IMR-90 (cell line): ENCODE results near the gene TRIM40. TPM values are rescaled to one million over a fixed set of nuclear protein-coding genes. Genes with fewer than 3 reads are reported as not detected.

Source experiments
- ATAC-seq: fragments of 200-7000 bp; cut with Tn5 transposase; 2 replicates; pipeline ENCODE4 v1.9.1; 2020; ENCODE audit warnings: low read depth, mild to moderate bottlenecking, moderate library complexity
- BruUV-seq: library from RNA; stranded (reverse); fragments of 400-500 nt; replicated peaks from 2 replicates; lab custom pipeline; 2021; lab: Mats Ljungman, UMichigan
- CTCF ChIA-PET: fragments of 300-600 bp; formaldehyde crosslinking; extraction: SDS; loops from one replicate; lab custom pipeline; 2021; ENCODE audit warnings: antibody characterized with exemption; lab: Yijun Ruan, JAX
- POLR2A ChIA-PET: fragments of 300-600 bp; sonication (Branson Sonifier 250); formaldehyde crosslinking; loops from one replicate; lab custom pipeline; 2022; ENCODE audit warnings: antibody characterized with exemption; ENCODE audit not compliant: unreplicated experiment; lab: Charles Lee
- DNase-seq: peaks from one replicate; pipeline ENCODE4 v3.0.0; 2013
- H2AFZ ChIP-seq: replicated peaks from 2 replicates; pipeline ENCODE3; 2013; ENCODE audit warnings: low read length, mild to moderate bottlenecking; ENCODE audit not compliant: poor library complexity
- H2AK5ac ChIP-seq: 2 replicates; pipeline ENCODE4 v1.6.1; 2013; ENCODE audit warnings: low read depth, low read length, inconsistent platforms
- H2AK9ac ChIP-seq: replicated peaks from 2 replicates; pipeline ENCODE3; 2013; ENCODE audit warnings: mild to moderate bottlenecking, low read depth, low read length, moderate library complexity; ENCODE audit not compliant: poor library complexity
- H2BK120ac ChIP-seq: 2 replicates; pipeline ENCODE4 v1.6.1; 2013; ENCODE audit warnings: low read depth, low read length, inconsistent platforms
- H2BK15ac ChIP-seq: 3 replicates; pipeline ENCODE4 v1.6.1; 2013; ENCODE audit warnings: low read depth, low read length, inconsistent platforms
- H2BK20ac ChIP-seq: 2 replicates; pipeline ENCODE4 v1.6.1; 2013; ENCODE audit warnings: low read depth, mild to moderate bottlenecking, inconsistent platforms, low read length, moderate library complexity
- H2BK5ac ChIP-seq: 2 replicates; pipeline ENCODE4 v1.6.1; 2013; ENCODE audit warnings: mild to moderate bottlenecking, low read depth, low read length, inconsistent platforms; ENCODE audit not compliant: poor library complexity, severe bottlenecking
- H3K14ac ChIP-seq: replicated peaks from 2 replicates; pipeline ENCODE4 v1.6.1; 2013; ENCODE audit warnings: low read depth, low read length, inconsistent platforms
- H3K18ac ChIP-seq: 2 replicates; pipeline ENCODE4 v1.6.1; 2013; ENCODE audit warnings: low read depth, low read length, control low read depth
- H3K23ac ChIP-seq: 2 replicates; pipeline ENCODE4 v1.6.1; 2013; ENCODE audit warnings: low read depth, low read length, inconsistent platforms
- H3K27ac ChIP-seq: 2 replicates; pipeline ENCODE4 v1.5.1; 2013; ENCODE audit warnings: mild to moderate bottlenecking, control low read depth, low read length; ENCODE audit not compliant: insufficient read depth
- H3K27me3 ChIP-seq: 2 replicates; pipeline ENCODE4 v1.6.1; 2013; ENCODE audit warnings: low read length; ENCODE audit not compliant: control insufficient read depth, insufficient read depth
- H3K36me3 ChIP-seq: 2 replicates; pipeline ENCODE4 v1.6.1; 2013; ENCODE audit warnings: low read length, mixed read lengths; ENCODE audit not compliant: control insufficient read depth, insufficient read depth
- H3K4ac ChIP-seq: 2 replicates; pipeline ENCODE4 v1.6.1; 2013; ENCODE audit warnings: low read depth, low read length, inconsistent platforms
- H3K4me1 ChIP-seq: 2 replicates; pipeline ENCODE4 v1.6.1; 2013; ENCODE audit warnings: low read length, mixed read lengths; ENCODE audit not compliant: control insufficient read depth, insufficient read depth
- H3K4me2 ChIP-seq: 2 replicates; pipeline ENCODE4 v1.6.1; 2013; ENCODE audit warnings: low read depth, mild to moderate bottlenecking, control low read depth, low read length, moderate library complexity
- H3K4me3 ChIP-seq: 2 replicates; pipeline ENCODE4 v1.5.1; 2013; ENCODE audit warnings: low read depth, mild to moderate bottlenecking, control low read depth, low read length, moderate library complexity; ENCODE audit not compliant: insufficient read depth
- H3K56ac ChIP-seq: 2 replicates; pipeline ENCODE4 v1.6.1; 2013; ENCODE audit warnings: low read length, inconsistent platforms; ENCODE audit not compliant: insufficient read depth; ENCODE audit errors: extremely low read depth
- H3K79me1 ChIP-seq, 2 experiments: 2 replicates each; pipeline ENCODE4 v1.6.1; 2013; ENCODE audit warnings: low read length in 2 of 2, inconsistent platforms in 1 of 2, low read depth in 1 of 2
- H3K9ac ChIP-seq: 2 replicates; pipeline ENCODE4 v1.6.1; 2013; ENCODE audit warnings: low read depth, low read length, control low read depth
- H3K9me1 ChIP-seq: 2 replicates; pipeline ENCODE4 v1.6.1; 2013; ENCODE audit warnings: low read length, inconsistent platforms; ENCODE audit not compliant: insufficient read depth
- H3K9me3 ChIP-seq: 2 replicates; pipeline ENCODE4 v1.6.1; 2013; ENCODE audit warnings: low read length; ENCODE audit not compliant: control insufficient read depth, insufficient read depth
- H4K20me1 ChIP-seq: 2 replicates; pipeline ENCODE4 v1.6.1; 2013; ENCODE audit warnings: low read length, inconsistent platforms; ENCODE audit not compliant: insufficient read depth
- H4K5ac ChIP-seq: 2 replicates; pipeline ENCODE4 v1.6.1; 2013; ENCODE audit warnings: mild to moderate bottlenecking, low read depth, low read length, control low read depth
- H4K8ac ChIP-seq, 2 experiments: 2 replicates each; pipeline ENCODE4 v1.6.1; 2013; ENCODE audit warnings: low read depth in 2 of 2, low read length in 2 of 2, control low read depth in 1 of 2, inconsistent platforms in 1 of 2
- H4K91ac ChIP-seq: 2 replicates; pipeline ENCODE4 v1.6.1; 2013; ENCODE audit warnings: low read depth, low read length, inconsistent platforms; ENCODE audit not compliant: insufficient read depth
- BHLHE40 ChIP-seq: fragments of 150-350 bp; IDR thresholded peaks from 2 replicates; pipeline ENCODE4 v1.6.1; 2016; ENCODE audit warnings: mild to moderate bottlenecking, low read depth, low read length
- CEBPB ChIP-seq: IDR thresholded peaks from 2 replicates; pipeline ENCODE4 v1.6.1; 2012; ENCODE audit warnings: low read depth, low read length, improper control_type of control experiment
- CHD1 ChIP-seq: IDR thresholded peaks from 2 replicates; pipeline ENCODE4 v1.6.1; 2012; ENCODE audit warnings: low read depth, low read length, improper control_type of control experiment
- CTCF ChIP-seq: conservative IDR thresholded peaks from 2 replicates; pipeline ENCODE4 v1.5.1; 2012; ENCODE audit warnings: mild to moderate bottlenecking, low read depth, low read length, improper control_type of control experiment
- FOS ChIP-seq: fragments of 150-350 bp; IDR thresholded peaks from 2 replicates; pipeline ENCODE4 v1.6.1; 2016; ENCODE audit warnings: low read depth, low read length
- MAFK ChIP-seq: IDR thresholded peaks from 2 replicates; pipeline ENCODE4 v1.6.1; 2012; ENCODE audit warnings: low read depth, low read length, improper control_type of control experiment
- MAZ ChIP-seq: IDR thresholded peaks from 2 replicates; pipeline ENCODE4 v1.6.1; 2012; ENCODE audit warnings: low read depth, mild to moderate bottlenecking, low read length, improper control_type of control experiment, moderate library complexity, borderline replicate concordance
- MXI1 ChIP-seq: IDR thresholded peaks from 2 replicates; pipeline ENCODE4 v1.6.1; 2012; ENCODE audit warnings: low read depth, mild to moderate bottlenecking, low read length, moderate library complexity, borderline replicate concordance
- NFE2L2 ChIP-seq: fragments of 150-350 bp; IDR thresholded peaks from 2 replicates; pipeline ENCODE4 v1.6.1; 2016; ENCODE audit warnings: low read depth, mild to moderate bottlenecking, low read length
- POLR2A ChIP-seq: IDR thresholded peaks from 2 replicates; pipeline ENCODE4 v1.6.1; 2012; ENCODE audit warnings: mild to moderate bottlenecking, low read depth, low read length
- SMC3 ChIP-seq: fragments of 150-350 bp; IDR thresholded peaks from 2 replicates; pipeline ENCODE4 v1.6.1; 2016; ENCODE audit warnings: low read depth, mild to moderate bottlenecking, antibody characterized with exemption, low read length, moderate library complexity
- WGBS, 2 experiments: methylation state at CpG; one replicate each; pipeline versions ENCODE4 v1.1.5 to v1.1.7; 2013; ENCODE audit warnings: missing lambda C conversion rate in 2 of 2; ENCODE audit not compliant: insufficient read length in 1 of 2; ENCODE audit errors: extremely low coverage in 2 of 2; 5-methylcytosine and 5-hydroxymethylcytosine counted together
- dilution Hi-C: fragments of 300-500 bp; cut with HindIII; formaldehyde crosslinking; loops from one replicate; pipeline ENCODE4 v1.14.3; 2018; ENCODE audit warnings: low sequenced_read_pairs; ENCODE audit not compliant: unreplicated experiment
- in situ Hi-C: fragments of 300-500 bp; cut with MboI; formaldehyde crosslinking; loops from 3 replicates; pipeline ENCODE4 v1.14.3; 2019; ENCODE audit warnings: low sequenced_read_pairs, inconsistent platforms, mixed read lengths
- intact Hi-C: fragments of 100-400 bp; cut with micrococcal nuclease; formaldehyde crosslinking; loops from 2 replicates; pipeline ENCODE4 v1.10.0; 2022
- polyA plus RNA-seq, 3 experiments: library from polyadenylated mRNA; depleted of rRNA; stranded (reverse); fragments of >200 nt; gene quantifications; 2 replicates each; pipeline ENCODE4 v1.2.3, GENCODE V29; 2012; ENCODE audit warnings: low replicate concordance in 1 of 3
- total RNA-seq: library from RNA; depleted of rRNA; stranded (reverse); fragments of >200 nt; gene quantifications from 2 replicates; pipeline ENCODE4 v1.2.3, GENCODE V29; 2012

Gene TRIM40
- total and polyA plus RNA-seq, 2 of the 4 experiments (the other 2 are of a cell fraction): not detected

DNA sequence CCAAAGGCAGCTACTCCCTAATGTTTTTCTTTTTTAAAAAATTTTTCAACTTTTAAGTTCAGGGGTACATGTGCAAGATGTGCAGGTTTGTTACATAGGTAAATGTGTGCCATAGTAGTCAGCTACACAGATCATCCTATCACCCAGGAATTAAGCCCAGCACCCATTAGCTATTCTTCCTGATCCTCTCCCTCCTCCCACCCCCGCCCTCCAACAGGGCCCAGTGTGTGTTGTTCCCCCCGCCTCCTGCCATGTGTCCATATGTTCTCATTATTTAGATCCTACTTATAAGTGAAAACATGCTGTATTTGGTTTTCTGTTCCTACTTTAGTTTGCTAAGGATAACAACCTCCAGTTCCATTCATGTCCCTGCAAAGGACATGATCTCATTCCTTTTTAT, 39.8 kb downstream of the TRIM40 start:
- Histone ChIP-seq H2AK5ac (no peak overlapping the region), H2BK120ac (no peak overlapping the region), H2BK15ac (no peak overlapping the region), H3K56ac (no peak overlapping the region), H3K9me3 (no peaks in the 10 kb centered on the region), H3K14ac (no peak overlapping the region), H3K36me3 (no peaks in the 10 kb centered on the region), H4K20me1 (no peaks in the 10 kb centered on the region), H3K9me1 (no peaks in the 10 kb centered on the region), H3K9ac (no peak overlapping the region), H3K4me2 (no peak overlapping the region), H3K27ac (no peak overlapping the region), H3K27me3 (peaks cover 30% of the 10 kb centered on the region), H4K5ac (no peak overlapping the region), H2BK20ac (no peak overlapping the region), H3K4me1 (no peaks in the 10 kb centered on the region), H2AK9ac (no peak overlapping the region), H3K79me1 (no peaks in the 10 kb centered on the region), H2AFZ (no peak overlapping the region), H3K18ac (no peak overlapping the region), H3K4ac (no peak overlapping the region), H2BK5ac (no peak overlapping the region), H4K91ac (no peak overlapping the region), H3K4me3 (no peak overlapping the region), H4K8ac (no peak overlapping the region), H3K23ac (no peak overlapping the region)
- no TSS peak for BruUV-seq
- ATAC-seq: no peak
- POLR2A ChIA-PET: no interaction called here
- TF ChIP-seq CTCF (no peak), POLR2A (no peak), NFE2L2 (no peak), CEBPB (no peak), FOS (no peak), MAFK (no peak), SMC3 (no peak), CHD1 (no peak), MAZ (no peak), BHLHE40 (no peak), MXI1 (no peak)
- DNase-seq: no peak
- in situ Hi-C loops: no loop called here
- WGBS, 2 experiments: no CpG with 5 or more reads among the region's 2 CpGs
- dilution Hi-C loops: no loop called here
- intact Hi-C loops: no loop called here
- CTCF ChIA-PET: no interaction called here
